ENCODE data around the gene OR56B4. TPM values are rescaled to one million over a fixed set of nuclear protein-coding genes. Genes with fewer than 3 reads are reported as not detected.

Gene OR56B4
- total RNA-seq, 2 donors from 2014 or later: not detected

DNA sequence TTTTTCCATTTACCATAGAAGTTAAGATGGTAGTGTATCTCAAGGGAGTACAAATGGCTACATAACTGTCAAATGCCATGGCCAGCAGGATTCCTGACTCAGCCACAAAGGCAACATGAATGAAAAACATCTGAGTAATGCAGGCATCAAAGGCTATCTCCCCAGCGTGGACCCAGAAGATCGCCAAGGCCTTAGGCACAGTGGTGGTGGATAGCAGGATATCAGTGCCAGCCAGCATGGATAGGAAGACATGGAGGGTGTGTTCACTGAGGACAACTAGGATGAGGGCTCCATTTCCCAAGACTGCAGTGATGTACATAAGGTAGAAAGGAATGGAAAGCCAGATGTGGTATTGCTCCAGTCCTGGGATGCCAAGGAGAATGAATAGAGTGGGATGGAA is 44.6 kb downstream of the OR56B4 start:
- Histone ChIP-seq H3K27ac (no peak overlapping the region), H3K4me3 (no peak overlapping the region), H3K9me3 (no peaks in the 10 kb centered on the region), H3K9ac (ENCODE audit: low read depth in 2 of 2, low read length in 2 of 2) (no peak overlapping the region), H3K36me3 (no peaks in the 10 kb centered on the region), H3K4me1 (no peaks in the 10 kb centered on the region), H3K27me3 (no peaks in the 10 kb centered on the region)
- intact Hi-C loops (cut with DNase I): no loop called here
- no peak for TF ChIP-seq CTCF (IDR thresholded peaks at IDR 0.05)
- DNase-seq: no peak

DNA sequence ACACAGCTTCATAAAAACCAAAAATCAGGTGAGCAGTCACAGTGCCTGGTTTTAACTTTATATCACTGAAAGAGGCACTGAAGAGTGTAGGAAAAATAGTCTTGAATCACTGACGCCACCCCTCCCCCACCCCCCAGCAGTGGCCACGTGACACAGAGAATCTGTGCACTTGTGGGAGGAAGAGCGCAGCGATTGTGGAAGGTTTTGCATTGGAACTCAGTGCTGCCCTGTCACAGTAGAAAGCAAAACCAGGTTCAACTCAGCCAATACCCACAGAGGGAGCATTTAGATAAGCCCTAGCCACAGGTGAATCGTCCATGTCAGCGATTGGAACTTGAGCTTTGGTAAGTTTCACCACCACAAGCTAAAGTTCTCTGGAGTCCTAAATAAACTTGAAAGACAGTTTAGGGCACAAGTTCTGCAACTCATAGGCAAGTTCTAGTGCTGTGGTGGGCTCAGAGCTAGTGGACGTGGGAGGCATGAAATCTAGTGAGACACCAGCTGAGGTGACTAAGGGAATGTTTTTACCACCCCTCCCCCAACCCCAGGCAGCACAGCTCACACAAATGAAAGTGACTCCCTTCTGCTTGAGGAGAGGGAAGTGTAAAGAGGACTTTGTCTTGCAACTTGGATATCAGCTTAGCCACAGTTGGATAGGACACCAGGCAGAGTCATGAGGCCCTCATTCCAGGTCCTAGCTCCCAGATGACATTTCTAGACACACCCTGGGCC is 49.3 kb downstream of the OR56B4 start:
- intact Hi-C loops (cut with DNase I): no loop called here
- Histone ChIP-seq H3K9ac (ENCODE audit: low read depth in 2 of 2, low read length in 2 of 2) (no peak overlapping the region), H3K9me3 (no peaks in the 10 kb centered on the region), H3K27ac (no peak overlapping the region), H3K4me3 (no peak overlapping the region), H3K4me1 (no peaks in the 10 kb centered on the region), H3K27me3 (no peaks in the 10 kb centered on the region), H3K36me3 (no peaks in the 10 kb centered on the region)
- DNase-seq: no peak
- no peak for TF ChIP-seq CTCF (IDR thresholded peaks at IDR 0.05)

Other genes with a start within 250 kb of the OR56B4 start
- gene OR52E8, start 250.0 kb upstream of the OR56B4 start, total RNA-seq: not detected
- not detected for gene OR52E4, start 227.1 kb upstream of the OR56B4 start, total RNA-seq
- gene OR52E5, start 214.5 kb upstream of the OR56B4 start, total RNA-seq: not detected
- not detected for gene OR56A3, start 165.4 kb upstream of the OR56B4 start, total RNA-seq
- not detected for gene OR56A5, start 139.2 kb upstream of the OR56B4 start, total RNA-seq
- gene OR52L1, start 120.7 kb upstream of the OR56B4 start, total RNA-seq: not detected
- not detected for gene OR56A4, start 100.7 kb upstream of the OR56B4 start, total RNA-seq
- not detected for gene OR56A1, start 76.9 kb upstream of the OR56B4 start, total RNA-seq
- under 1 TPM in 1 of 2 donors, not detected in 1; 0.25 TPM for gene OR52B2, start 62.6 kb downstream of the OR56B4 start, total RNA-seq
- gene OR52W1, start 91.5 kb downstream of the OR56B4 start, total RNA-seq: not detected
- not detected for gene C11orf42, start 97.9 kb downstream of the OR56B4 start, total RNA-seq
- gene FHIP1B, start 127.0 kb downstream of the OR56B4 start, total RNA-seq: 100 to 1,000 TPM in 1 of 2 donors, 10 to 100 TPM in 1; 84.6 to 107 TPM
- gene CNGA4, start 131.4 kb downstream of the OR56B4 start, total RNA-seq: under 1 TPM in 1 of 2 donors, not detected in 1; 0.12 TPM
- not detected for gene CCKBR, start 152.2 kb downstream of the OR56B4 start, total RNA-seq
- 10 to 100 TPM in 1 of 2 donors, 1 to 10 TPM in 1; 6.5 to 15.4 TPM for gene CAVIN3, start 212.8 kb downstream of the OR56B4 start, total RNA-seq

Data from colonic mucosa (tissue), 4 donors.